HG03378 (cell line): ENCODE data around the gene MCF2L2.

ENCODE experiments used
- ATAC-seq: cut with Tn5 transposase; IDR thresholded peaks from one replicate; pipeline ENCODE4 v1.9.1; 2021; ENCODE audit warnings: mild to moderate bottlenecking, moderate library complexity; ENCODE audit not compliant: unreplicated experiment

Gene MCF2L2

GRCh38 chr3:183142199-183142598 lies 286.2 kb downstream of the MCF2L2 start:
- no peak for ATAC-seq

GRCh38 chr3:183134844-183135243 lies 293.6 kb downstream of the MCF2L2 start:
- no peak for ATAC-seq

GRCh38 chr3:183132409-183132808 lies 296.0 kb downstream of the MCF2L2 start:
- ATAC-seq: no peak

GRCh38 chr3:183131735-183132134 lies 296.7 kb downstream of the MCF2L2 start:
- ATAC-seq: no peak

- no peak for ATAC-seq
Observed at GRCh38 chr3:183131186-183131725, 297.2 kb downstream of the MCF2L2 start.

GRCh38 chr3:183129243-183129642 lies 299.2 kb downstream of the MCF2L2 start:
- ATAC-seq: no peak

GRCh38 chr3:183128709-183129108 lies 299.7 kb downstream of the MCF2L2 start:
- no peak for ATAC-seq
